ENCODE measurements around the gene WDR91. TPM values are rescaled to one million over a fixed set of nuclear protein-coding genes. Genes with fewer than 3 reads are reported as not detected.

WDR91 gene
- total RNA-seq, 1 donor from 2014 or later: 23.1 TPM

- Mint-ChIP-seq H3K4me3 (ENCODE audit: low read depth) (no peak overlapping the region), H3K27ac (peak overlapping the region; percentile 12), H3K27me3 (no peaks in the 10 kb centered on the region), H3K36me3 (ENCODE audit: insufficient read depth) (peaks cover 17% of the 10 kb centered on the region), H3K4me1 (ENCODE audit: low read depth) (no peaks in the 10 kb centered on the region), H3K9me3 (ENCODE audit: low read depth) (no peaks in the 10 kb centered on the region)
- TF ChIP-seq CTCF (IDR thresholded peaks at IDR 0.05; ENCODE audit: unreplicated experiment): no peak
- no peak for DNase-seq (ENCODE audit: low spot score, unreplicated experiment)
Measured at GRCh38 chr7:135192914-135193536, 18.3 kb downstream of the WDR91 start.

GRCh38 chr7:135190703-135191102 lies 20.6 kb downstream of the WDR91 start:
- Mint-ChIP-seq H3K4me1 (ENCODE audit: low read depth) (no peaks in the 10 kb centered on the region), H3K9me3 (ENCODE audit: low read depth) (no peaks in the 10 kb centered on the region), H3K27ac (no peak overlapping the region), H3K27me3 (no peaks in the 10 kb centered on the region), H3K4me3 (ENCODE audit: low read depth) (no peak overlapping the region), H3K36me3 (ENCODE audit: insufficient read depth) (peaks cover 17% of the 10 kb centered on the region)
- DNase-seq (ENCODE audit: low spot score, unreplicated experiment): no peak
- TF ChIP-seq CTCF (IDR thresholded peaks at IDR 0.05; ENCODE audit: unreplicated experiment): no peak

- H3K36me3 Mint-ChIP-seq (ENCODE audit: insufficient read depth): peaks cover 21% of the 10 kb centered on the region
- no peak for TF ChIP-seq CTCF (IDR thresholded peaks at IDR 0.05; ENCODE audit: unreplicated experiment)
- H3K4me3 Mint-ChIP-seq (ENCODE audit: low read depth): no peak overlapping the region
- DNase-seq (ENCODE audit: low spot score, unreplicated experiment): no peak
- H3K27me3 Mint-ChIP-seq: no peaks in the 10 kb centered on the region
- H3K27ac Mint-ChIP-seq: peak overlapping the region; percentile 60
- H3K9me3 Mint-ChIP-seq (ENCODE audit: low read depth): no peaks in the 10 kb centered on the region
- no peaks in the 10 kb centered on the region for H3K4me1 Mint-ChIP-seq (ENCODE audit: low read depth)
Measured at GRCh38 chr7:135189961-135190360, 21.4 kb downstream of the WDR91 start.

- no peak for DNase-seq (ENCODE audit: low spot score, unreplicated experiment)
- no peaks in the 10 kb centered on the region for H3K9me3 Mint-ChIP-seq (ENCODE audit: low read depth)
- no peak overlapping the region for H3K27ac Mint-ChIP-seq
- H3K27me3 Mint-ChIP-seq: no peaks in the 10 kb centered on the region
- TF ChIP-seq CTCF (IDR thresholded peaks at IDR 0.05; ENCODE audit: unreplicated experiment): no peak
- no peaks in the 10 kb centered on the region for H3K4me1 Mint-ChIP-seq (ENCODE audit: low read depth)
- H3K36me3 Mint-ChIP-seq (ENCODE audit: insufficient read depth): peaks cover 27% of the 10 kb centered on the region
- H3K4me3 Mint-ChIP-seq (ENCODE audit: low read depth): no peak overlapping the region
Measured at GRCh38 chr7:135189221-135189662, 22.1 kb downstream of the WDR91 start.

- DNase-seq (ENCODE audit: low spot score, unreplicated experiment): no peak
- Mint-ChIP-seq H3K4me3 (ENCODE audit: low read depth) (no peak overlapping the region), H3K27me3 (no peaks in the 10 kb centered on the region), H3K9me3 (ENCODE audit: low read depth) (peaks cover 5% of the 10 kb centered on the region), H3K36me3 (ENCODE audit: insufficient read depth) (peaks cover 32% of the 10 kb centered on the region), H3K27ac (no peak overlapping the region), H3K4me1 (ENCODE audit: low read depth) (no peaks in the 10 kb centered on the region)
- no peak for TF ChIP-seq CTCF (IDR thresholded peaks at IDR 0.05; ENCODE audit: unreplicated experiment)
Measured at GRCh38 chr7:135188298-135188984, 22.9 kb downstream of the WDR91 start.
